GM21737 (cell line): ENCODE data around the gene BGLAP.
A peak's percentile ranks its signal among the peaks of the same experiment; 100 is the strongest.
"Not testable (repeated sequence)": the region's sequence is repeated elsewhere in the genome, so short reads cannot be mapped to it uniquely, and the experiment has no call there.

ENCODE experiments used
- ATAC-seq: cut with Tn5 transposase; IDR thresholded peaks from one replicate; pipeline ENCODE4 v1.9.1; 2021; ENCODE audit warnings: mild to moderate bottlenecking, moderate library complexity; ENCODE audit not compliant: unreplicated experiment

The BGLAP gene

DNA sequence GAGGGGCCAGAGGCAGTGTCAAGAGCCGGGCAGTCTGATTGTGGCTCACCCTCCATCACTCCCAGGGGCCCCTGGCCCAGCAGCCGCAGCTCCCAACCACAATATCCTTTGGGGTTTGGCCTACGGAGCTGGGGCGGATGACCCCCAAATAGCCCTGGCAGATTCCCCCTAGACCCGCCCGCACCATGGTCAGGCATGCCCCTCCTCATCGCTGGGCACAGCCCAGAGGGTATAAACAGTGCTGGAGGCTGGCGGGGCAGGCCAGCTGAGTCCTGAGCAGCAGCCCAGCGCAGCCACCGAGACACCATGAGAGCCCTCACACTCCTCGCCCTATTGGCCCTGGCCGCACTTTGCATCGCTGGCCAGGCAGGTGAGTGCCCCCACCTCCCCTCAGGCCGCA is at the start of gene BGLAP:
Gene BGLAP, plus strand, starts transcription at position 259 of the 400 bp plus-strand sequence. Its CDS starts 48 bp downstream, at position 307.
- no peak for ATAC-seq

- no peak for ATAC-seq
Observed at GRCh38 chr1:156193208-156193487, 48.8 kb upstream of the BGLAP start.

- ATAC-seq = peak; percentile 89
Observed at GRCh38 chr1:156193488-156194299, 48.3 kb upstream of the BGLAP start, which contains the start of gene SLC25A44. Gene SLC25A44, plus strand, starts transcription at chr1:156194104. Its CDS starts 5,744 bp downstream, at chr1:156199848.

- no peak for ATAC-seq
Observed at GRCh38 chr1:156194300-156194652, 47.7 kb upstream of the BGLAP start.

DNA sequence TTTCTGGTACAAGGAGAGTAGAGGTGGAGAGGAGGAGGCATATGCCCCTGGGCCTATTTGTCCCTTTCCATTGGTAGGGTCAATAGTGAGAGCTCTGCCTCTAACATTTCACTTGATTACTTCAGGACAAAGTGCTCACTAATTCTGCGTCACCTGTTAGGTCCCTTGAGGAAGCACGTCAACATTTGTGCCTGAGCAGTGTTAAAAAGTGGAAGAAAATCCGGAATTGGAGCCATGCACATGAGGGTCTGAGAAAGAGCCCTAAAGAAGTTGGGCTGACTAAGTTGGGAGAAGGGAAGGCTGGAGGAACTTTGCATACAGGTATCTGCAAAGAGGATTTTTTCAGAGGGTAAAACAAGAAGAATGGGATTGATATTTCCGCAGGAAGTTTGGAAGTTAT is 46.1 kb upstream of the BGLAP start:
- ATAC-seq = no peak

DNA sequence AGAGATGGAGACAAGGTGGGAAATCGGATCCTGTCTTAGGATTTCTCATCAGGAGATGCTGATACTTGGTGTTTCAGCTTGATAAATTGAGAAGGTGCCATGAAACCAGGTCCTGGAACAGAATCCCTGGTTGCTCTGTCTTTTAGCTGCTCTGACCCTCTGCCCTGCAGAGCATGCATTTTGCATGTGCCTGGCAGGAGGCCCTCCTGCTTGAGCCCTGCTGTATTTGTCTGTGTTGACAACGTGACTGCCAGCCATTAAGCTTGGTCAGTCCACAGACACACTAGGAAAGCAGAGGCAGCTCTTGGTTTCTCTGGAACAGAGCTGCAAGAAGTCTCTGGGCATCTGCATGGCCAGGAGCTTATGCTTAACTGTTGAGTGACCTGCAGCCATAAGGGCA is 45.5 kb upstream of the BGLAP start:
- no peak for ATAC-seq

GRCh38 chr1:156198831-156199349 is 43.1 kb upstream of the BGLAP start:
- no peak for ATAC-seq

DNA sequence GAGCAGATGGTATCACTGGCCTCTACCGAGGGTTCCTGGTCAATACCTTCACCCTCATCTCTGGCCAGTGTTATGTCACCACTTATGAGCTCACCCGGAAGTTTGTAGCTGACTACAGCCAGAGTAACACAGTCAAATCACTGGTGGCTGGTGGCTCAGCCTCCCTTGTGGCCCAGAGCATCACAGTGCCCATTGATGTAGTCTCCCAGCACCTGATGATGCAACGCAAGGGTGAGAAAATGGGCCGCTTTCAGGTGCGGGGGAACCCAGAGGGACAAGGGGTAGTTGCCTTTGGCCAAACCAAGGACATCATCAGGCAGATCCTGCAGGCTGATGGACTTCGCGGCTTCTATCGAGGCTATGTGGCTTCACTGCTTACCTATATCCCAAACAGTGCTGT is 41.9 kb upstream of the BGLAP start:
- no peak for ATAC-seq

- ATAC-seq = no peak
Observed at GRCh38 chr1:156203331-156203730, 38.7 kb upstream of the BGLAP start.

GRCh38 chr1:156204686-156205085 is 37.3 kb upstream of the BGLAP start:
- no peak for ATAC-seq

DNA sequence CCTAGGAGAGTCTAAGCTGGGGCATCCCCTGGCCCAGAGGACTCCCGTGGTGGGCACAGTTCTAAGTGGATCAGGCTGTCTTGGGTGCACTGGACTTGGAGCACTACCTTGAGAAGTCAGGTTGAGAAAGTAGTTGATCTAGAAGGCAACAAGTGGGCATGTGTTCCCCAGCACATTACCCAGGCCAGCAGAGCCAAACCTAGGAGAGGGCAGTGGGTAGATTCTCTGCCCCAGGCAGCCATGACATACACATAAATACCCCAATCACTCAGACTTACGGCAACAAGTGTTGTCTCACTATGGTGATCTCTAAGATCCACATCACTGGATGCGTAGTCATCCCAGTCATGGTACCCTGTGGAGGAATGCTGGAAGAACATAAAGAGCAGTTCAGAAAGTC is 30.7 kb upstream of the BGLAP start:
- ATAC-seq = no peak

- ATAC-seq = no peak
Observed at GRCh38 chr1:156212130-156212529, 29.9 kb upstream of the BGLAP start.

DNA sequence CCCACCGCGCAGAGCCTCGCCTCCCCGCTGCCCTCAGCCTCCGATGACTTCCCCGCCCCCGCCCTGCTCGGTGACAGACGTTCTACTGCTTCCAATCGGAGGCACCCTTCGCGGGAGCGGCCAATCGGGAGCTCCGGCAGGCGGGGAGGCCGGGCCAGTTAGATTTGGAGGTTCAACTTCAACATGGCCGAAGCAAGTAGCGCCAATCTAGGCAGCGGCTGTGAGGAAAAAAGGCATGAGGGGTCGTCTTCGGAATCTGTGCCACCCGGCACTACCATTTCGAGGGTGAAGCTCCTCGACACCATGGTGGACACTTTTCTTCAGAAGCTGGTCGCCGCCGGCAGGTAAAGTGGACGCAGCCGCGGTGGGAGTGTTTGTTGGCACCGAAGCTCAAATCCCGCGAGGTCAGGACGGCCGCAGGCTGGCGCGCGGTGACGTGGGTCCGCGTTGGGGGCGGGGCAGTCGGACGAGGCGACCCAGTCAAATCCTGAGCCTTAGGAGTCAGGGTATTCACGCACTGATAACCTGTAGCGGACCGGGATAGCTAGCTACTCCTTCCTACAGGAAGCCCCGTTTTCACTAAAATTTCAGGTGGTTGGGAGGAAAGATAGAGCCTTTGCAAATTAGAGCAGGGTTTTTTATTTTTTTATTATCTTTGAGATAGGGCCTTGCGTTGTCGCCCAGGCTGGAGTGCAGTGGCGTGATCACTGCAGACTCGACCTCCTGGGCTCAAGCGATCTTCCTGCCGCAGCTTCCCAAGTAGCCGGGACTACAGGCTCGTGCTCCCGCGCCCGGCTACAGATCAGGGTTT is 28.9 kb upstream of the BGLAP start, which contains the start of gene PMF1:
Gene PMF1, plus strand, starts transcription at position 175 of the 811 bp plus-strand sequence. Its CDS starts 9 bp downstream, at position 184.
- ATAC-seq = peak; percentile 81

GRCh38 chr1:156213644-156213966 is 28.4 kb upstream of the BGLAP start:
- ATAC-seq = no peak

DNA sequence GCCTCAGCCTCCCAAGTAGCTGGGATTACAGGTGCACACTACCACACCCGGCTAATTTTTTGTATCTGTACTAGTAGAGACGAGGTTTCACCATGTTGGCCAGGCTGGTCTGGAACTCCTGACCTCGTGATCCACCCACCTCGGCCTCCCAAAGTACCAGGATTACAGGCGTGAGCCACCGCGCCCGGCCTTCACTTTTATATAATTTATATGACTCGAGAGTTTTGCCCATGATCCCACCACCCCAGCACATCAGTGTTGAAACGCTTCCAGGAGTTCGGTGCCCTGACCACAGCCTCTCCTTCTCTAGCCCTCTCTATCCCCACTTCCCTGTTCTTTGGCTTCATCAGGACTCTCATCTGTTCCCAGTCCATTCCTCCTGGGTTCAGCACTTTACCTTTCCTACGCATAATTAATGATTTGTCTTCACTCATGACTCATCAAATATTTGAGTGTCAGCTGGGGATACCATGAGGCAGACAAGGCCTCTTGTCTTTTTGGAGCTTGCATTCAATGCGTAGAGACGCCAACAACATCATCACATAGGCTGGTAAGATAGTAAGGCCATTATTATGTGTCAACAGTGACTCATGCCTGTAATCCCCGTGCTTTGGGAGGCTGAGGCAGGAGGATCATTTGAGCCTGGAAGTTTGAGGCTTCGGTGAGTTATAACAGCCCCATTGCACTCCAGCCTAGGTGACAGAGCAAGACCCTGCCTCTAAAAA is 27.8 kb upstream of the BGLAP start:
- ATAC-seq = no peak

DNA sequence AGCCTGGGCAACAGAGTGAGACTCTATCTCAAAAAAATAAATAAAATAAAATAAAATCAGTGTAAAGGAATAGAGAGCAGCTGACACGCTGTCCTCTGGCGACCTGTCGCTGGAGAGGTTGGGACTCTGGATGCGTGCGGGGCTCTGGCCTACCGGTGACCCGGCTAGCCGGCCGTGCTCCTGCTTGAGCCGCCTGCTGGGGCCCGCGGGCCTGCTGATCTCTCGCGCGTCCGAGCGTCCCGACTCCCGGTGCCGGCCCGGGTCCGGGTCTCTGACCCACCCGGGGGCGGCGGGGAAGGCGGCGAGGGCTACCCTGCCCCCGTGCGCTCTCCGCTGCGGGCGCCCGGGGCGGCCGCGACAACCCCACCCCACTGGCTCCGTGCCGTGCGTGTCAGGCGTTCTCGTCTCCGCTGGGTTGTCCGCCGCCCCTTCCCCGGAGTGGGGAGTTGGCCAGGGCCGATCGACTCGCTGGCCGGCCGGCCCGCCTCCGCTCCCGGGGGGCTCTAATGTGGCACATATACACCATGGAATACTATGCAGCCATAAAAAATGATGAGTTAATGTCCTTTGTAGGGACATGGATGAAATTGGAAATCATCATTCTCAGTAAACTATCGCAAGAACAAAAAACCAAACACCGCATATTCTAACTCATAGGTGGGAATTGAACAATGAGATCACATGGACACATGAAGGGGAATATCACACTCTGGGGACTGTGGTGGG is 25.5 kb upstream of the BGLAP start:
- not testable (repeated sequence) for ATAC-seq

DNA sequence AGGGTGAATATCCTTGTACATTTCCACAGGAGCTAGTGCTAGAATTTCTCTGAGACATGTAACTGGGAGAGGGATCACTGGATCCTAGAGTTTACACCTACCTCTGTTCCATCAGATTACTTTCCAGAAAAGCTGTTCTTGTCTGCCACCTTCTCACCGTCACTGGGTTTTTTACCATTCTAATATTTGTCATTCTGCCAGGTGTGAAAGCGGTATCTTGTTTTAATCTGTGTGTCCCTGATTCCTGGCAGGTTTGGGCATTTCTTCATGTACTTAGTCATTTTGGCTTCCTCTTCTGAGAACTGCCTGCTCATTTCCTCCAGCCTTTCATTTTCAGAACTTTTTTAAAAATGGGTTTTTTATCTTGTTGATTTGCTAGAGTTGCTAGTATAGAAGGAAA is 24.1 kb upstream of the BGLAP start:
- ATAC-seq = no peak

GRCh38 chr1:156220226-156220625 is 21.8 kb upstream of the BGLAP start:
- ATAC-seq = no peak

GRCh38 chr1:156221986-156222692 is 19.8 kb upstream of the BGLAP start:
- no peak for ATAC-seq

DNA sequence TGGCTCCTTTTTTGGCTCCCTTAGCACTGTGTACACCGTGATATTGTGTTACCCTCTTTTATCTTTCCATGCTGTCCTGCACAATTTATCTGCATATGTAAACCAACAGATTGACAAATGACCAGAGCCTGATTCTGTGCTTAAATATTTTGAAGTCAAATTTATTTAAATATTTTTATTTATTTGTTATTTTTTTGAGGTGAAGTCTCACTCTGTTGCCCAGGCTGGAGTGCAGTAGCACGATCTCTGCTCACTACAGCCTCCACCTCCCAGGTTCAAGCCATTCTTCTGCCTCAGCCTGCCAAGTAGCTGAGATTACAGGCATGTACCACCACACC is 16.3 kb upstream of the BGLAP start:
- no peak for ATAC-seq
